Fibroblast of lung (primary cell): Measurements from ENCODE around the gene ATP9B.

Source experiments
- EZH2 ChIP-seq: IDR thresholded peaks from 2 replicates; pipeline ENCODE4 v1.5.1; 2012; ENCODE audit warnings: low read length, control low read depth, mild to moderate bottlenecking; ENCODE audit errors: missing control alignments
- TF ChIP-seq, protein P1 (sequence below), 2 donors: IDR thresholded peaks in 1 of 2; conservative IDR thresholded peaks in 1 of 2; 1 replicate in 1 of 2; 2 replicates in 1 of 2; pipeline ENCODE4 v1.5.1; 2011 to 2012; ENCODE audit warnings: low read length in 2 of 2, control low read depth in 1 of 2, inconsistent platforms in 1 of 2, low read depth in 1 of 2, mild to moderate bottlenecking in 1 of 2

DNA sequence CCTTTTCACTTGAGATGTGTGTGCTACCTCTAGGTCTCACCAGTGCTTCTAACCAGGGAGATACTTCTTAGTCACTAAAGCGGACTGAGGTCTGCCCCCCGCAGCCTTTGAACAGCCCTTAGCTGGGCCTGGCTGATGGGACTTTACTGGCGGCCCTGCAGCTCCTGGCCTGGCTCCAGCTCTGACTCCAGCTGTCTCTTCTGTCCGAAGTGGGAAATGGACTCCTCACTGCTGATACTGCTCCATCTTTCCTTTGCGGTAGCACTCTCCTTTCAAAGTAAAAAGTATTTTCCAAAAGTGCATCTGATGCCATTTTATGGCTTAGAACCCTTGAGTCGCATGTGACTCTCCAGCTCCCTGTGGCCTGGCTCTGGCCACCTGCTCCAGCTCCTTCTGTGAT lies 64.5 kb downstream of the ATP9B start:
- TF ChIP-seq EZH2 = no peak
- TF ChIP-seq, protein P1, sequence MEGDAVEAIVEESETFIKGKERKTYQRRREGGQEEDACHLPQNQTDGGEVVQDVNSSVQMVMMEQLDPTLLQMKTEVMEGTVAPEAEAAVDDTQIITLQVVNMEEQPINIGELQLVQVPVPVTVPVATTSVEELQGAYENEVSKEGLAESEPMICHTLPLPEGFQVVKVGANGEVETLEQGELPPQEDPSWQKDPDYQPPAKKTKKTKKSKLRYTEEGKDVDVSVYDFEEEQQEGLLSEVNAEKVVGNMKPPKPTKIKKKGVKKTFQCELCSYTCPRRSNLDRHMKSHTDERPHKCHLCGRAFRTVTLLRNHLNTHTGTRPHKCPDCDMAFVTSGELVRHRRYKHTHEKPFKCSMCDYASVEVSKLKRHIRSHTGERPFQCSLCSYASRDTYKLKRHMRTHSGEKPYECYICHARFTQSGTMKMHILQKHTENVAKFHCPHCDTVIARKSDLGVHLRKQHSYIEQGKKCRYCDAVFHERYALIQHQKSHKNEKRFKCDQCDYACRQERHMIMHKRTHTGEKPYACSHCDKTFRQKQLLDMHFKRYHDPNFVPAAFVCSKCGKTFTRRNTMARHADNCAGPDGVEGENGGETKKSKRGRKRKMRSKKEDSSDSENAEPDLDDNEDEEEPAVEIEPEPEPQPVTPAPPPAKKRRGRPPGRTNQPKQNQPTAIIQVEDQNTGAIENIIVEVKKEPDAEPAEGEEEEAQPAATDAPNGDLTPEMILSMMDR (conservative IDR thresholded peaks at IDR 0.05 in 1 of 2, IDR thresholded peaks at IDR 0.05 in 1 of 2; ENCODE audit: low read depth in 1 of 2, low read length in 2 of 2) = no peak
